B cell (primary cell): Measurements from ENCODE around the gene RPL29. TPM values are rescaled to one million over a fixed set of nuclear protein-coding genes. Genes with fewer than 3 reads are reported as not detected.

Experiments
- ATAC-seq: fragments of 200-7000 bp; cut with Tn5 transposase; one replicate; pipeline ENCODE4 v1.10.0; 2021; ENCODE audit warnings: low read depth, mild to moderate bottlenecking, moderate number of reproducible peaks, moderate library complexity
- CTCF ChIA-PET: fragments of 350-600 bp; sonication (Branson Sonifier 250); formaldehyde crosslinking; loops from one replicate; lab custom pipeline; 2021; ENCODE audit warnings: antibody characterized with exemption, inconsistent platforms; lab: Charles Lee
- POLR2A ChIA-PET: fragments of 350-600 bp; sonication (Branson Sonifier 250); formaldehyde crosslinking; loops from one replicate; lab custom pipeline; 2021; ENCODE audit warnings: antibody characterized with exemption; lab: Charles Lee
- DNase-seq: peaks from one replicate; pipeline ENCODE4 v3.0.0; 2013
- H2AFZ ChIP-seq: 2 replicates; pipeline ENCODE4 v1.6.1; 2012; ENCODE audit warnings: mild to moderate bottlenecking, low read depth, low read length; ENCODE audit not compliant: insufficient read depth, poor library complexity, severe bottlenecking
- H3K27ac ChIP-seq, 2 donors: 1 replicate in 1 of 2; 2 replicates in 1 of 2; pipeline ENCODE4 v1.5.1; 2012 to 2013; ENCODE audit warnings: low read length in 2 of 2, mild to moderate bottlenecking in 2 of 2, moderate library complexity in 1 of 2
- H3K27me3 ChIP-seq, 4 experiments: fragments of 200-600 bp in 1 of 4; sonication (generic) in 1 of 4; replicated peaks in 1 of 4; 1 replicate in 2 of 4; 2 replicates in 2 of 4; pipeline versions ENCODE4 v1.6.1 to v1.7.0; 2013 to 2016; ENCODE audit warnings: low read length in 3 of 4, mild to moderate bottlenecking in 2 of 4, mixed read lengths in 1 of 4, moderate library complexity in 1 of 4; ENCODE audit not compliant: insufficient read depth in 4 of 4, control insufficient read depth in 3 of 4; ENCODE audit errors: control extremely low read depth in 1 of 4
- H3K36me3 ChIP-seq, 2 experiments: replicated peaks in 1 of 2; 1 replicate in 1 of 2; 2 replicates in 1 of 2; pipeline versions ENCODE4 v1.6.1 to v1.7.1; 2013; ENCODE audit warnings: low read length in 1 of 2; ENCODE audit not compliant: insufficient read depth in 2 of 2, control insufficient read depth in 1 of 2; ENCODE audit errors: control extremely low read depth in 1 of 2, extremely low read depth in 1 of 2
- H3K4me1 ChIP-seq, 2 donors: fragments of 200-600 bp in 1 of 2; sonication (generic) in 1 of 2; 1 replicate in 1 of 2; 2 replicates in 1 of 2; pipeline versions ENCODE4 v1.5.1 to v1.6.1; 2013 to 2017; ENCODE audit warnings: low read length in 2 of 2; ENCODE audit not compliant: control insufficient read depth in 2 of 2, insufficient read depth in 2 of 2
- H3K4me2 ChIP-seq: replicated peaks from 2 replicates; pipeline ENCODE3; 2012; ENCODE audit warnings: mild to moderate bottlenecking, low read depth, low read length; ENCODE audit not compliant: poor library complexity, severe bottlenecking
- H3K4me3 ChIP-seq, 5 experiments: fragments of 200-600 bp in 1 of 5; sonication (generic) in 1 of 5; 1 replicate in 3 of 5; 2 replicates in 2 of 5; pipeline versions ENCODE4 v1.5.1 to v1.7.0; 2011 to 2016; ENCODE audit warnings: low read length in 4 of 5, mild to moderate bottlenecking in 4 of 5, low read depth in 2 of 5, control low read depth in 1 of 5, moderate library complexity in 1 of 5; ENCODE audit not compliant: insufficient read depth in 1 of 5; ENCODE audit errors: control extremely low read depth in 1 of 5, extremely low read depth in 1 of 5
- H3K79me2 ChIP-seq: fragments of 200-600 bp; sonication (generic); one replicate; pipeline ENCODE4 v1.6.0; 2016; ENCODE audit warnings: low read length; ENCODE audit not compliant: control insufficient read depth, insufficient read depth
- H3K9ac ChIP-seq: fragments of 200-600 bp; sonication (generic); 2 replicates; pipeline ENCODE4 v1.6.1; 2017; ENCODE audit warnings: mild to moderate bottlenecking, low read length, moderate library complexity
- H3K9me3 ChIP-seq, 3 donors: one replicate each; pipeline versions ENCODE4 v1.6.1 to v1.7.1; 2013; ENCODE audit warnings: low read length in 2 of 3; ENCODE audit not compliant: control insufficient read depth in 2 of 3, insufficient read depth in 1 of 3; ENCODE audit errors: control extremely low read depth in 1 of 3
- H4K20me1 ChIP-seq: 2 replicates; pipeline ENCODE4 v1.6.0; 2012; ENCODE audit warnings: mild to moderate bottlenecking, low read length; ENCODE audit not compliant: insufficient read depth, control insufficient read depth, poor library complexity, severe bottlenecking
- H3K27ac Mint-ChIP-seq: one replicate; pipeline ENCODE4 v1.8.0; 2021; ENCODE audit warnings: mixed read lengths
- H3K27me3 Mint-ChIP-seq: one replicate; pipeline ENCODE4 v1.8.0; 2021; ENCODE audit warnings: mixed read lengths
- H3K4me1 Mint-ChIP-seq: one replicate; pipeline ENCODE4 v1.8.0; 2021; ENCODE audit warnings: mixed read lengths
- H3K4me3 Mint-ChIP-seq: one replicate; pipeline ENCODE4 v1.8.0; 2021; ENCODE audit warnings: mixed read lengths
- H3K9me3 Mint-ChIP-seq: one replicate; pipeline ENCODE4 v1.8.0; 2022; ENCODE audit warnings: mixed read lengths; ENCODE audit not compliant: insufficient read depth
- CTCF ChIP-seq: fragments of 200-600 bp; IDR thresholded peaks from one replicate; pipeline ENCODE4 v1.8.0; 2022; ENCODE audit warnings: antibody characterized with exemption, mild to moderate bottlenecking
- EZH2 ChIP-seq: IDR thresholded peaks from 2 replicates; pipeline ENCODE4 v1.6.1; 2012; ENCODE audit warnings: borderline replicate concordance, low read depth, mild to moderate bottlenecking, moderate library complexity, low read length; ENCODE audit not compliant: insufficient read depth, poor library complexity, severe bottlenecking
- WGBS: methylation state at CpG from one replicate; pipeline ENCODE4 v1.1.5; 2013; ENCODE audit warnings: missing lambda C conversion rate; ENCODE audit not compliant: insufficient coverage; 5-methylcytosine and 5-hydroxymethylcytosine counted together
- intact Hi-C: fragments of 100-400 bp; cut with micrococcal nuclease; formaldehyde crosslinking; loops from one replicate; pipeline ENCODE4 v1.10.0; 2022
- polyA plus RNA-seq: library from polyadenylated mRNA; depleted of rRNA; stranded (reverse); fragments of >200 nt; gene quantifications from 2 replicates; pipeline ENCODE4 v1.2.3, GENCODE V29; 2012
- total RNA-seq, 2 donors: library from RNA; stranded (reverse); fragments of 120-200 nt in 1 of 2; gene quantifications; 1 replicate in 1 of 2; 2 replicates in 1 of 2; pipeline versions ENCODE4 v1.2.3 to v1.2.4, GENCODE V29; 2013 to 2022

The RPL29 gene
- total and polyA plus RNA-seq, 2 donors (not counting 1 experiment from before 2014, with no cell fraction given), result 1,552 to 3,787 TPM

DNA sequence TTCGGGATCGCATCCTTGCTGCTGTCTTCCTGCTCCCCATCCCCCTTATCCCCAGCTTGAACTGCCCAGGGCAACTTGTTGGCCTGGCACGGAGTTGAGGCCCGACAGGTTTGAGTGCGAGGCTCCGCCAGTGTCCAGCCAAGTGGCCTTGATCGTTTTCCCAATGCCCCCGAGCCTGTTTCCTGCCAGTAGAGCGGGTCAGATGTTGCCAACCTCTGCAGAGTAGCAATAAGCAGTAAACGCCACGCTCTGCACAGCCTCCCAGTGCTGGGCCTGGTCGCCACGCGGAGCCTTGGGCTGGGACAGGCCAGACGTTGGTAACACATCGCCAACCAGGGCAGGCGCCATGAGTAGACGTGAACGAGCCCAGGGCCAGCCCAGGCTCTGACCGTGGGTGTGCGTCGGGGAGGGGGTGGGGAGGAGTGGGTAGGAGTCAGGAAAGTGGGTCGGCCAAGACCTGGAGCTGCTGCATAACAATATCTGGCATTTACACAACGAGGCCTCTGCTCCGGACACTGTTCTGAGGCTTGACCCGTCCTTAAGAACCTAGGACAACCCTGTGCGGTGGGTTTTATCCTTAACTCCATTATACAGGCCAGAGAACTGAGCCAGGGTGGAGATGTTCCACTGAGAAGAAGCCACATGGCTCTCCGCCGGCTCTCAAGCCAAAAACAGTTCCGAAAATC lies 21.3 kb downstream of the RPL29 start:
- peak overlapping the region; percentile 87 for H3K9ac ChIP-seq
- Mint-ChIP-seq H3K27me3 (no peaks in the 10 kb centered on the region), H3K27ac (peak overlapping the region; percentile 95), H3K4me3 (peak overlapping the region; percentile 100), H3K4me1 (peaks cover 28% of the 10 kb centered on the region), H3K9me3 (no peaks in the 10 kb centered on the region)
- H3K4me2 ChIP-seq, result peak overlapping the region; percentile 98
- WGBS, result 25% methylated on average over 28 of the region's 30 CpGs
- intact Hi-C loops, result loop anchor here (1.0 to 10.0 kb wide), 5 partner anchors 9 to 730 kb away; partner anchors contain the start of genes ACY1, DUSP7, GLT8D1 and PARP3
- peaks cover 18% of the 10 kb centered on the region for H3K79me2 ChIP-seq
- H3K27ac ChIP-seq, result peak overlapping the region; percentile 5 to 39
- TF ChIP-seq EZH2, result no peak
- no peak for TF ChIP-seq CTCF
- peak overlapping the region; percentile 71 to 98 (median 85) for H3K4me3 ChIP-seq
- ATAC-seq (no peak), DNase-seq (no peak)
- ChIA-PET POLR2A (interaction anchor here (0.6 to 3.1 kb wide), 7 partner anchors 9 to 1637 kb away, joined by 3 to 22 read pairs (median 6); partner anchors contain the start of genes ACY1, PARP3, POC1A and RPL29), CTCF (interaction anchor here (0.6 to 4.8 kb wide), 17 partner anchors 8 to 960 kb away, joined by 3 to 45 read pairs (median 5); partner anchors contain the start of genes ACY1, PARP3, POC1A and RPL29)
- peaks cover 0 to 3% of the 10 kb centered on the region in 2 experiments for H3K36me3 ChIP-seq
- peaks cover 14 to 23% of the 10 kb centered on the region in 2 donors for H3K4me1 ChIP-seq
- no peaks in the 10 kb centered on the region for H3K27me3 ChIP-seq
- H4K20me1 ChIP-seq, result no peaks in the 10 kb centered on the region
- H2AFZ ChIP-seq, result peak overlapping the region; percentile 95
- no peaks in the 10 kb centered on the region for H3K9me3 ChIP-seq

- Mint-ChIP-seq H3K4me1 (peaks cover 36% of the 10 kb centered on the region), H3K27ac (no peak overlapping the region), H3K27me3 (no peaks in the 10 kb centered on the region), H3K9me3 (no peaks in the 10 kb centered on the region), H3K4me3 (no peak overlapping the region)
- ATAC-seq, result no peak
- Histone ChIP-seq H3K27ac (no peak overlapping the region), H3K4me1 (peaks cover 20 to 41% of the 10 kb centered on the region in 2 donors), H3K4me2 (no peak overlapping the region), H3K79me2 (peaks cover 16% of the 10 kb centered on the region), H3K27me3 (no peaks in the 10 kb centered on the region), H3K9ac (no peak overlapping the region), H3K36me3 (peaks cover 0 to 3% of the 10 kb centered on the region in 2 experiments), H2AFZ (no peak overlapping the region), H3K4me3 (no peak overlapping the region), H3K9me3 (no peaks in the 10 kb centered on the region), H4K20me1 (no peaks in the 10 kb centered on the region)
- 92% methylated on average over 11 of the region's 11 CpGs for WGBS
- DNase-seq, result no peak
- intact Hi-C loops, result loop anchor here (10.0 kb wide), 1 partner anchor 733 kb away; the partner anchor contains the start of genes GLT8D1 and SPCS1
- ChIA-PET CTCF (interaction anchor here (0.8 to 4.8 kb wide), 3 partner anchors 9 to 29 kb away, joined by 3 to 45 read pairs (median 3); partner anchors contain the start of genes PARP3 and RRP9), POLR2A (no interaction called here)
- TF ChIP-seq CTCF (no peak), EZH2 (no peak)
Measured at GRCh38 chr3:51971350-51971749, 24.3 kb downstream of the RPL29 start.
